HG02943 (cell line): ENCODE results near the gene NANOS2.

Experiments
- ATAC-seq: cut with Tn5 transposase; IDR thresholded peaks from one replicate; pipeline ENCODE4 v1.9.1; 2021; ENCODE audit warnings: mild to moderate bottlenecking, low read depth, moderate library complexity; ENCODE audit not compliant: unreplicated experiment

NANOS2 gene

DNA sequence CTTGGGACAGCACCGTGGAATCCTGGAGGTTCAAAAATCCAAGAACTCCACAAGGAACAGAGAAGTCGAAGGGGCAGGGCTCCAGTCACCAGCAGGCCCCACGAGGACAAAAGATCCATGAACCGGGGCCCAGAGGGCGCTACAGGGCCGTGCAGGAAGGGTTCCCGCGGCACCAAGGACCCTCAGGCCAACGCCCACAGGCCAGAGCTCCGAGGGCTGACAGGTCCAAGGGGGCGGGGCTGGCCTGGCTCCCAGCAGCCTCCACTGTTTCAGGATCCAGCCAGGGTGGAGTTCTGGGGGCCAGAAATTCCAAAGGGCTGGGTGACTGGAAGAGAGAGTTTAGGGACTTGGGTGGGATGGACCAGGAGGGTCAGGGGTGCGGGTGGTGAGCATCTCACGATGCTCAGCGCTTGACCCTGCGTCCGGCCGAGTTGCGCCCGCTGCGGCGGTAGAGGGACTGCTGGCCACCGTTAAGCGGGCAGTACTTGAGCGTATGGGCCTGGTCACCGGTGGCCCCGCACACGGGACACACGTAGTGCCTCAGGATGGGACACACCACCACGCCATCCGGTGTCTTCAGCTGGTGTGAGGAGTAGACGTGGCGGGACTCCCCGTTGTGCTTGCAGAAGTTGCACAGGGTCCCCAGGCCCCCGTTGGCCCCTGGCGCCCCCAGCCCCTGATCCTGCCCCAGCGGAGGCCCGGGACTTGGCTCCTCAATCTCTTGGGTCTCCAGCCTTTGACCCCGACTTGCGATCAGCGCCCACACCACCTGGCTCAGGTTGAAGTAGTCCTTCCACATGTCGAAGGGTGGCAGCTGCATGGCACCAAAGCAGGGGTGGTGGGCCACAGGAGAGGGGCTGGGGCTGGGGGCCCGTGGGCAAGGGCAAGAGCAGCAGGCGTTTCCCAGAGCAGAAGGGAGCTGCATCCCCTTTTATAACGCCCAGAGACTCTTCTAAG lies at the start of gene NANOS2:
TSS of gene NANOS2 (minus strand) at position 905 of the 957 bp plus-strand sequence. CDS start at position 820, 85 bp downstream.
- no peak for ATAC-seq

GRCh38 chr19:45962021-45962420 lies 47.4 kb upstream of the NANOS2 start:
- no peak for ATAC-seq

- ATAC-seq: no peak
Measured at GRCh38 chr19:45960595-45961235, 46.1 kb upstream of the NANOS2 start.

DNA sequence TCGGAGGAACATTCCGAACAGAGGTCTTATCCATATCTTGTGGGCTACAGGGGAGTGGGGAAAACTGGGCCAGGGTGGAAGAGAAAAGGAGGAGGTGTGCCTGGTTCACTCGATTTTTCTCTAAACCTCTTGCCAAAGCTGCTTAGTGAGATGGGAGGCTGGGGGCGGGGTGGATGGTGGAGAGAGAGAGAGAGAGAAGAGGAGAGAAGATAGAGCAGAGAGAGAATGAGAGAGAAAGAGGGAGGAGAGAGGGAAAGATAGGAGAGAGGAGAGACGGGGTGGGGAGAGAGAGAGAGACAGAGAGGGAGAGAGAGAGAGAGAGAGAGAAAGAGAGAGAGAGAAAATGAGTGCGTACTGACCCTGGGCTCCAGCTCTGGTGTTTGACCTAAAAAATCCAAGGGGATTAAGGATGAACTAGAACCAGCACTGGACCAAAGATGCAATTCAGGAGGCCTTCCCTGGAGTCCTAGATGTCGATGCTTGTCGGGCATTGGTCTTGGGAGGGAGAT lies 45.0 kb upstream of the NANOS2 start:
- ATAC-seq: no peak

- no peak for ATAC-seq
Measured at GRCh38 chr19:45958769-45959516, 44.4 kb upstream of the NANOS2 start.

GRCh38 chr19:45958320-45958719 lies 43.7 kb upstream of the NANOS2 start:
- ATAC-seq: no peak

DNA sequence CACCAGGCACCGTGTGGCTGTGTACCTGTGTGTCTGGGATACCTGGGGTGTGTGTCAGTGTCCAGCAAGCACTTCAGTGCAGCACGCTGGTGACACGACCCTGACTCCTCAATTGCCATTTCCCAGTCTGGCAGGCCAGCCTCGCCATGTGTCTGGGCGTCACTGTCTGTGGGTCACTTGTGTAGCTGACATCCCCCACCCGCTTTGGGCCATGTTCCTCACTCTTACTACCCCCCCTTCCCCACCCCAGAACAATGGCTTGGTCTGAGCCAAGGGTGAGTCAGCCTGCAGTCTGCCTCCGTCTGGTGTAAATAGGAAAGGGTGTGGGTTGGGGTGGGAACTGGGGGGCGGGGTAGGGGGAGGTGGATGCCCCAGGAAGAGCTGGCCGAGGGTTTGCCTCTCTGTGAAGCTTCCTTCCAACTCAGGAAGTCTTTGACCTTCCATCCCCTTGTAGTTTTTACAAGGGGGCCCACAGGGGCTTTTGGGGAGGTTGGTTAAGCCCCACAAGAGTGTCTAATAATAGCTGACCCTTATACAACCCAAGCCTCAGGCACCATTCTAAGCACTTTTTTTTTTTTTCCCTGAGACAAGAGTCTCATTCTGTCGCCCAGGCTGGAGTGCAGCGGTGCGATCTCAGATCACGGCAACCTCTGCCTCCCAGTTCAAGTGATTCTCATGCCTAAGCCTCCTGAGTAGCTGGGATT lies 41.5 kb upstream of the NANOS2 start:
- ATAC-seq: no peak

DNA sequence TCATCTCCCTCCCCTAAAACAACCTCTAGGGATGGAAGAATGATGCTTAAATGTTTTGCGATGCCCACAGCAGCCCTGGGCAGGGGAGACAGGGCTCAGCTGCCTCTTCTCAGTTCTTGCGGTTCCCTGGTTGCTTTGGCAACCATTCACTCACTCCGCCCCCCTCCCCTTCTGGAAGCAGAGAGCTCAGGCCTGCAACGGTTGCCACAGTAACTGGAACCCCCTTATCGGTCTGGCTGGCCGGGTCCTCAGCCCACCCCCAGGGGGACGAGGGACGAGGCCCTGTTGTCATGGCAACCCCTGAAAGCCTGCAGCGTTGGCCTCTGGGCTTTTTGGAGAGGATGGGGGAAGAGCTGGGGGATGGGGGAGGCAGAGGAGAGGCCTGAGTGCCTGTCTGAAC lies 39.6 kb upstream of the NANOS2 start:
- ATAC-seq: no peak

GRCh38 chr19:45953676-45954075 lies 39.1 kb upstream of the NANOS2 start:
- no peak for ATAC-seq

DNA sequence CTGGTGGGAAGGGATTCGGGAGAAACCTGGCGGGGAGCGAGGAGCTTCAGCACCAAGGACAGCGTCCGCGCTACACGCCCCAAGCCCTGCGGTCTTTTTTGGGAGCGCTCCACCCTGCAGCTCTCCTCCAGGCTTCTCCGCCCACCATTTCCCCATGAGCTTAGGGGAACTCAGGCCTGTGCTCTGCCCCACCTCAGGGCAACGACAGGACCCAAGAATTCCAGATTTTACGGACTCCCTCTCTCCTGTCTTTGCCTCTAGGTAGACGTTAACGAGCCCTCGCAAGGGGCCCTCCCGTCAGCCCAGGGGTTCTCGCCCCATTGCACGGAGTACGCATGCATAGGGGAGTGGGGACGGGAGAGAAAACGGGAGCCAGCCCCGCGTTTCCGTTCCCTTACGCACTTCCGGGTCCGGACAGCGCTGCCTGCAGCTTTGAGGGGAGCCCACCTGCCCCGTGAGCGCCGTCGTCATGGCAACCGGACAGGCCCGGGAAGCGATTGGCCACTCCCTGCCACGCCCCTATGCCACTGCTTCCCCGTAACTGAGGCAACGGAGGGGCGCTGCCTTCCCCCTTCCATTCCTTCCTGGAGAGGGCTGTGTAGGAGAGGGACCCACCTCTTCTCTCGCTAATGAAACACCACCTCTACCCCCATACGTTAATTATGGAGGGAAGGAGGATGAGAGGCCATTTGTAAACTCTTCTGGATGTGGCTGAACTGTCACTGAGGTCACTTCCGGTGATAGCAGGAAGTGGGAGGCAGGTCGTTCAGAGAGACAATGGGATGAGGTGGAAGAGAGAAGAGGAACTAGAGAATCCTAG lies 38.3 kb upstream of the NANOS2 start:
- ATAC-seq: no peak

GRCh38 chr19:45952341-45952685 lies 37.7 kb upstream of the NANOS2 start:
- no peak for ATAC-seq

GRCh38 chr19:45947926-45948325 lies 33.3 kb upstream of the NANOS2 start:
- no peak for ATAC-seq

- ATAC-seq: no peak
Measured at GRCh38 chr19:45940515-45940805, 25.9 kb upstream of the NANOS2 start.

GRCh38 chr19:45939792-45940514 lies 25.4 kb upstream of the NANOS2 start:
- no peak for ATAC-seq

DNA sequence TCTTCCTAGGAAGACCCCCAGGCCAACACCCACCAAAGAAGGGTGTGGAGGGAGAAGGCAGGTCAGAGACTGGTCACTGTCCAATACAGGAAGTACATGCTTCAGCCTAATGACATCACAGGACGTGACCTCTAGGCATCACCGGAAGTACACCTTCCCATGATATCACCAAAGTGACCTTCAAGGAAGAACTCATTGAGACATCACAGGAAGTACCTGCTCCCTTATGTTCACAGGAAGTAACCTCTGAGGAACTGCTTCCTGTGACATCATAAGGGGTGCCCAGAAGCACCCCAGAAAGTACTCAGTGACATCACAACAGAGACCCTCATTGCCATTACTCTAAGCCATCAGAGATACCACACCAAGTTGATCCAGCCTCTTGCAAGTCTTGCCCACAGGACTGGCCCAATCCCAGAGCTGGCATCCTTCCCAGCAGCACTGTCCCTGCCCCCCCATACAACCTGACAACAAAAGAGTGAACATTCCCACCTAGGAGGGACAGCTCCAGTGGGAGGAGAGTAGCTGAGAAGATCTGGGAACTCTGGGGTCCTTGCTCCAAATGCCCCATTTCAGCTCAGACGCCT lies 24.2 kb upstream of the NANOS2 start:
- ATAC-seq: no peak

DNA sequence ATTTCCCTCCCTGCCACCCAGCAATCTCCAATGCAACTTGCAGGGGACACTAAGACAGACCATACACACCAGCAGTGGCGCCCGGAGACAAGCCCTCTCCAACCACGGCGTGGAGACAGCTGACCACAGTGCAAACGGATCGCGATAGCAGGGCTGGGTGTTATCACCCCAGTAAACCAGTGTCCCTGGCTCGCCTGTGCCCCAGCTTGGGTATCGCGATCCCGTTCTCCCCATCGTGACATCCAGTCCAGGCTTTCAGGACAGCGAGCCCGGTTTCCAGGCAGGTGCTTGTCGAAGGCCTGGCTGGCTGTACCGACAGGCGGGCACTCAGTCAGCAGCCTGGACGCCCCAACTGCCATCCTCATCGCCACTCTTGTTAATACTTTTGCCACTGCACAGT lies 20.7 kb upstream of the NANOS2 start:
- no peak for ATAC-seq

DNA sequence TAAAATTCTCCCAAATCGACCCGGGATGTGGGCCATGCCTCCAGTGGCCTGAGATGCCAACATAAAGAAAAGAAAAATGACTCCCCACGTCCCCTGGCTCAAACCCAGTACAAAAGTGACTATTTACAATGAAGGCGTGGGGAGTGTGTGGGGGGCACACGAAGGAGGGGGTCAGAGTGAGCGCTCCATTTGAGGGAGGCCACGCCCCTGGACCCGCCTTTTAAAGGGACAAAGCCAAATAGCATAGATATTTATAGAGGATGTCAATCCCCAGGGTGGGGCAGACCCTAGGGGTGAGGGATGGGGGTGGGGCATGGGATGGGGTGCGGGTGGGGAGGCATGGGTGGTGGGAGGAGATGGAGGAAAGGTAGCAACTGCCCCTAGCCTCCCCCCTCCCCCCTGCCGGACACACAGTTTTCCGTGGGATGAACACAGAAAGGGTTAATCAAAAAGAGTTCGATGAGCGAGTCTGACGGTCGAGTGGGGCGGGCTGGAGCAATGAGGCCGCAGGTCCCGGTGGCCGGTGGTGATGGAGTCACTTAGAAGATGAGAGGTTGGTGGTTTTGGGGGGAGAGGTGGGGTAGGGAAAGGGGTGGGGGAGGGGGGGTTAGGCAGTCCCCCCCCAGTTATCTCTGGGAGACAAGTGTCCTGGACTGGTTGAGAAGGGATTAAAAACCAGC lies 20.1 kb upstream of the NANOS2 start:
- ATAC-seq: no peak

DNA sequence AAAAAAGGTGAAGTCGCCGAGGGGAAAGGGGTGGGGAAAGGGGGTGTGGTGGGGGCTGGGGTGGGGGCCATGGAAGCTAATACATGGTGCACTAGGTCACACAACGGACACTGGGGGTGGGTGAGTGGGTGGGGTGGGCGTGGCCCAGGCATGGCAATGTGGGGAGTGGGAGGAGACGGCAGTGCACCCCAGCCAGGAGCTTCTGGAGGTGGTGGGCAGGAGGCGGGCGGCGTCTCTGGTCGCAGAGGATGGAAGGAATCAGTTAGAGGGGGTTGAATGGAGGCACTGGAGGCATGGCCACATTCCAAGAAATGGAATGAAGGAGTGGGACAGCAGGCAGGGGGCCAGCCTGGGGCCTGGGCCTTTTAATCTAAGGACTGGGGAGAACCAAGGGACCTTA lies 19.2 kb upstream of the NANOS2 start:
- ATAC-seq: no peak
